ENCODE results near the gene BCAS1. TPM values are rescaled to one million over a fixed set of nuclear protein-coding genes. Genes with fewer than 3 reads are reported as not detected.
A peak's percentile ranks its signal among the peaks of the same experiment; 100 is the strongest.

The BCAS1 gene
- total RNA-seq, 1 experiment from 2014 or later, result 3.1 TPM

DNA sequence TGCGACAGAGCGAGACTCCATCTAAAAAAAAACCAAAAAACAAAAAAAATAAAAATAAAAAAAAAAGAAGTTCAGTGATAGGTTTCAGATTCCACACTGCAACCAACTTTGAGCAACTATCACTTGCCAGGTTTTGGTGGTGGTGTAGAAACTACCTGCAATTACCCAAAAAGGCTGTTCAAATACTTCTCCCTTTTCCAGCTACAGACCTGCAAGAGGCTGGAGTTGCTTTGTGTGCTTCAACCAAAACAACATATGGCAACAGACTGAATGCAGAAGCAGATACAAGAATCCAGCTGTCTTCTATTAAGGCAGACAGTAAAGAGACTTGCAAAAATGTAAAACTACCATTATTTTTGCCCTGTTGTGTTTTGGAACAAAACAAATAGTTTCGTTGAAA is 9.3 kb upstream of the BCAS1 start:
- CTCF ChIA-PET, result no interaction called here
- in situ Hi-C loops (cut with HindIII; ENCODE audit: low pct_unique_long_range_greater_than_20kb, low sequenced_read_pairs) (no loop called here), intact Hi-C loops (cut with micrococcal nuclease; ENCODE audit: unreplicated experiment) (no loop called here)
- no TSS peak for BruUV-seq (replicated peaks)
- H3K4me1 ChIP-seq (ENCODE audit: control insufficient read depth, insufficient read depth, low read length), result peaks cover 20% of the 10 kb centered on the region
- ATAC-seq, result no peak
- peak overlapping the region; percentile 62; the same call in 1 of the 2 replicates for H3K27ac ChIP-seq (ENCODE audit: low read length)
- POLR2A ChIA-PET, result no interaction called here
- TF ChIP-seq POLR2AphosphoS5 (IDR thresholded peaks at IDR 0.05; ENCODE audit: low read depth, low read length), result no peak
- no peak for TF ChIP-seq REST (IDR thresholded peaks at IDR 0.05; ENCODE audit: insufficient read depth in 1 of 2, low read depth in 2 of 2, low read length in 1 of 2)
- TF ChIP-seq, protein P1, sequence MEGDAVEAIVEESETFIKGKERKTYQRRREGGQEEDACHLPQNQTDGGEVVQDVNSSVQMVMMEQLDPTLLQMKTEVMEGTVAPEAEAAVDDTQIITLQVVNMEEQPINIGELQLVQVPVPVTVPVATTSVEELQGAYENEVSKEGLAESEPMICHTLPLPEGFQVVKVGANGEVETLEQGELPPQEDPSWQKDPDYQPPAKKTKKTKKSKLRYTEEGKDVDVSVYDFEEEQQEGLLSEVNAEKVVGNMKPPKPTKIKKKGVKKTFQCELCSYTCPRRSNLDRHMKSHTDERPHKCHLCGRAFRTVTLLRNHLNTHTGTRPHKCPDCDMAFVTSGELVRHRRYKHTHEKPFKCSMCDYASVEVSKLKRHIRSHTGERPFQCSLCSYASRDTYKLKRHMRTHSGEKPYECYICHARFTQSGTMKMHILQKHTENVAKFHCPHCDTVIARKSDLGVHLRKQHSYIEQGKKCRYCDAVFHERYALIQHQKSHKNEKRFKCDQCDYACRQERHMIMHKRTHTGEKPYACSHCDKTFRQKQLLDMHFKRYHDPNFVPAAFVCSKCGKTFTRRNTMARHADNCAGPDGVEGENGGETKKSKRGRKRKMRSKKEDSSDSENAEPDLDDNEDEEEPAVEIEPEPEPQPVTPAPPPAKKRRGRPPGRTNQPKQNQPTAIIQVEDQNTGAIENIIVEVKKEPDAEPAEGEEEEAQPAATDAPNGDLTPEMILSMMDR (IDR thresholded peaks at IDR 0.05), result no peak
- no peak for TF ChIP-seq SIN3A (IDR thresholded peaks at IDR 0.05; ENCODE audit: borderline replicate concordance, insufficient read depth, low read depth, low read length)
- TF ChIP-seq TCF7L2 (IDR thresholded peaks at IDR 0.05; ENCODE audit: low read depth, low read length), result no peak
- no peaks in the 10 kb centered on the region for H3K36me3 ChIP-seq (ENCODE audit: control insufficient read depth, insufficient read depth, low read length)
- DNase-seq (ENCODE audit: low read depth, low spot score), result no peak
- no peak overlapping the region for H3K4me3 ChIP-seq (ENCODE audit: low read depth in 2 of 2, low read length in 2 of 2)
- H3K27me3 ChIP-seq (ENCODE audit: control insufficient read depth, insufficient read depth, low read length), result no peaks in the 10 kb centered on the region
- H3K9me3 ChIP-seq (ENCODE audit: control insufficient read depth, insufficient read depth, low read depth, low read length), result no peaks in the 10 kb centered on the region

DNA sequence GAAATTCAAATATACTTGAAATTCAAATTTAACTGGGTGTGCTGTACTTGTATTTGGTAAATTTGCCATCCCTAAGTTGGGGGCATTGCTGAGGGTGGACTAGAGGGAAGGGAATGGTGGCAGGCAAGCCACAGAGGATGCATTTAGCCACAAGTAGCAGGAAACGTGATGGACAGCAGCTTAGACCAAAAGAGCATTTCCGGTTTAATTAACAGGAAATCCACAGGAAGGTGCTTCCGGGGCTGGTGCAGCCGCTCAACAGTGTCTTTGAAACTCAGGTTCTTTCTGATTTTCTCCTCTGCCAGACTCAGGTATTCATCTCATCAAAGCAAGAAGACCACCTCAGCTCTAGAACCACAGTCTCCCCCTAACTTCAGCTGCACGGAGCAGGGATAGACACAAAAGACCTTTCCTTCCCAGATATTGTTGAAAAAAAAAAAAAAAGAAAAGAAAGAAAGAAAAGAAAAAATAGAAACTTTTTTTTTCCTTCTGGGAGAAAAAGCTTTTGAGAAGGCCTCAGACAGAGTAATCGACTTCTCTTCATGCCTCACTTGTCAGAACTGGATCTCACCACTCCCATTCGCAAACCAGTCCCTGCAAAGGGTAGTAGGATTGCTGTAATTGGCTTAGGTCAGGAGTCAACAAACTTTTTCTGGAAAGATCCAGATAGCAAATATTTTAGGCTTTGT is 8.0 kb upstream of the BCAS1 start:
- H3K4me1 ChIP-seq (ENCODE audit: control insufficient read depth, insufficient read depth, low read length), result peaks cover 9% of the 10 kb centered on the region; the same call in 1 of the 2 replicates
- H3K27me3 ChIP-seq (ENCODE audit: control insufficient read depth, insufficient read depth, low read length), result no peaks in the 10 kb centered on the region
- ChIA-PET CTCF (interaction anchor here (0.5 kb wide), 1 partner anchor 787 kb away, joined by 7 read pairs; no protein-coding TSS in a partner anchor), POLR2A (no interaction called here)
- H3K27ac ChIP-seq (ENCODE audit: low read length), result peak overlapping the region; percentile 55
- intact Hi-C loops (cut with micrococcal nuclease; ENCODE audit: unreplicated experiment), result no loop called here
- ATAC-seq, result no peak
- BruUV-seq (replicated peaks), result no TSS peak
- DNase-seq (ENCODE audit: low read depth, low spot score), result no peak
- no peaks in the 10 kb centered on the region for H3K36me3 ChIP-seq (ENCODE audit: control insufficient read depth, insufficient read depth, low read length)
- H3K9me3 ChIP-seq (ENCODE audit: control insufficient read depth, insufficient read depth, low read depth, low read length), result no peaks in the 10 kb centered on the region
- no peak overlapping the region for H3K4me3 ChIP-seq (ENCODE audit: low read depth in 2 of 2, low read length in 2 of 2)
- in situ Hi-C loops (cut with HindIII; ENCODE audit: low pct_unique_long_range_greater_than_20kb, low sequenced_read_pairs), result no loop called here
- TF ChIP-seq POLR2AphosphoS5 (IDR thresholded peaks at IDR 0.05; ENCODE audit: low read depth, low read length), result no peak
- TF ChIP-seq, protein P1 (IDR thresholded peaks at IDR 0.05), result no peak
- no peak for TF ChIP-seq TCF7L2 (IDR thresholded peaks at IDR 0.05; ENCODE audit: low read depth, low read length)
- TF ChIP-seq REST (IDR thresholded peaks at IDR 0.05; ENCODE audit: insufficient read depth in 1 of 2, low read depth in 2 of 2, low read length in 1 of 2), result no peak
- TF ChIP-seq SIN3A (IDR thresholded peaks at IDR 0.05; ENCODE audit: borderline replicate concordance, insufficient read depth, low read depth, low read length), result no peak

All from Panc1 (cell line).